ENCODE data around the gene FBXO36. TPM values are rescaled to one million over a fixed set of nuclear protein-coding genes. Genes with fewer than 3 reads are reported as not detected.

FBXO36 gene
- total and polyA plus RNA-seq, 10 of the 15 experiments (the other 5 are each of a cell fraction or from before 2014, with no cell fraction given), result 0.79 to 2.7 (median 1.3) TPM

GRCh38 chr2:229931241-229931640 is 8.9 kb downstream of the FBXO36 start:
- DNase-seq (ENCODE audit: low read depth, low spot score) (no peak), ATAC-seq (no peak), FAIRE-seq (no peak)
- RAD21 ChIA-PET (ENCODE audit: unreplicated experiment), result no interaction called here
- SMC1A ChIA-PET (ENCODE audit: uncharacterized antibody, unreplicated experiment), result interaction anchor here (0.7 to 1.0 kb wide), 2 partner anchors 33 to 57 kb away, joined by 3 read pairs; no protein-coding TSS in a partner anchor
- no peaks in the 10 kb centered on the region for H4K20me1 ChIP-seq (ENCODE audit: control insufficient read depth, insufficient read depth)
- no peak overlapping the region for H3K27ac ChIP-seq (ENCODE audit: control insufficient read depth, insufficient read depth)
- no peaks in the 10 kb centered on the region for H3K4me1 ChIP-seq (ENCODE audit: control insufficient read depth, insufficient read depth, low read length)
- no peak for TF ChIP-seq TCF12 (IDR thresholded peaks at IDR 0.05; ENCODE audit: low read depth, low read length)
- no peak for TF ChIP-seq CEBPB (IDR thresholded peaks at IDR 0.05; ENCODE audit: borderline replicate concordance in 1 of 2, low read depth in 2 of 2, low read length in 2 of 2)
- no peak for TF ChIP-seq CHD4 (IDR thresholded peaks at IDR 0.05)
- no peak for TF ChIP-seq SMAD1 (IDR thresholded peaks at IDR 0.05; ENCODE audit: low read depth, partially characterized antibody)
- TF ChIP-seq SREBF1 (IDR thresholded peaks at IDR 0.05; ENCODE audit: low read length), result no peak
- no peak for TF ChIP-seq ZSCAN29 (IDR thresholded peaks at IDR 0.05)
- no peak for TF ChIP-seq SREBF2 (IDR thresholded peaks at IDR 0.05; ENCODE audit: low read length)
- no peaks in the 10 kb centered on the region for H3K9me3 ChIP-seq (replicated peaks; ENCODE audit: control insufficient read depth, insufficient read depth, low read length)
- H2AFZ ChIP-seq (ENCODE audit: control insufficient read depth, low read depth, low read length), result no peak overlapping the region
- no peak overlapping the region for H3K9ac ChIP-seq (ENCODE audit: control insufficient read depth, insufficient read depth, low read length)
- POLR2A ChIA-PET, result no interaction called here
- no peaks in the 10 kb centered on the region for H3K27me3 ChIP-seq (replicated peaks in 1 of 2; ENCODE audit: control insufficient read depth in 2 of 2, insufficient read depth in 2 of 2, low read length in 1 of 2)
- no TSS peak for BruUV-seq (replicated peaks)
- in situ Hi-C loops (cut with MboI), result no loop called here
- H3K79me2 ChIP-seq (ENCODE audit: control insufficient read depth, insufficient read depth, low read length), result no peaks in the 10 kb centered on the region
- no peak overlapping the region for H3K4me2 ChIP-seq (ENCODE audit: control insufficient read depth, insufficient read depth)
- H3K4me3 ChIP-seq, result no peak overlapping the region
- H3K36me3 ChIP-seq (ENCODE audit: control insufficient read depth in 2 of 2, insufficient read depth in 2 of 2, low read length in 1 of 2), result no peaks in the 10 kb centered on the region
- intact Hi-C loops (cut with micrococcal nuclease; ENCODE audit: unreplicated experiment), result no loop called here
- CTCF ChIA-PET, result interaction anchor here (0.7 kb wide), 1 partner anchor 19 kb away, joined by 3 read pairs; no protein-coding TSS in a partner anchor
- 96% methylated on average over 5 of the region's 5 CpGs for WGBS (ENCODE audit: insufficient coverage, insufficient replicate concordance, low lambda C conversion rate, missing lambda C conversion rate)

- no peak overlapping the region for H3K4me2 ChIP-seq (ENCODE audit: control insufficient read depth, insufficient read depth)
- H3K79me2 ChIP-seq (ENCODE audit: control insufficient read depth, insufficient read depth, low read length), result no peaks in the 10 kb centered on the region
- no peaks in the 10 kb centered on the region for H3K4me1 ChIP-seq (ENCODE audit: control insufficient read depth, insufficient read depth, low read length)
- H3K9me3 ChIP-seq (replicated peaks; ENCODE audit: control insufficient read depth, insufficient read depth, low read length), result no peaks in the 10 kb centered on the region
- intact Hi-C loops (cut with micrococcal nuclease; ENCODE audit: unreplicated experiment), result no loop called here
- SMC1A ChIA-PET (ENCODE audit: uncharacterized antibody, unreplicated experiment), result no interaction called here
- CTCF ChIA-PET, result no interaction called here
- ATAC-seq, result no peak
- no peaks in the 10 kb centered on the region for H4K20me1 ChIP-seq (ENCODE audit: control insufficient read depth, insufficient read depth)
- RAD21 ChIA-PET (ENCODE audit: unreplicated experiment), result no interaction called here
- POLR2A ChIA-PET, result interaction anchor here (0.7 kb wide), 1 partner anchor 370 kb away, joined by 5 read pairs; no protein-coding TSS in a partner anchor
- DNase-seq (ENCODE audit: low read depth, low spot score), result no peak
- no peaks in the 10 kb centered on the region for H3K36me3 ChIP-seq (ENCODE audit: control insufficient read depth in 2 of 2, insufficient read depth in 2 of 2, low read length in 1 of 2)
- no peak for FAIRE-seq
- H3K9ac ChIP-seq (ENCODE audit: control insufficient read depth, insufficient read depth, low read length), result no peak overlapping the region
- H2AFZ ChIP-seq (ENCODE audit: control insufficient read depth, low read depth, low read length), result no peak overlapping the region
- 79% methylated on average over 4 of the region's 4 CpGs for WGBS (ENCODE audit: insufficient coverage, insufficient replicate concordance, low lambda C conversion rate, missing lambda C conversion rate)
- H3K27ac ChIP-seq (ENCODE audit: control insufficient read depth, insufficient read depth), result no peak overlapping the region
- BruUV-seq (replicated peaks), result no TSS peak
- in situ Hi-C loops (cut with MboI), result no loop called here
- no peak overlapping the region for H3K4me3 ChIP-seq
- H3K27me3 ChIP-seq (replicated peaks in 1 of 2; ENCODE audit: control insufficient read depth in 2 of 2, insufficient read depth in 2 of 2, low read length in 1 of 2), result no peaks in the 10 kb centered on the region
- TF ChIP-seq TCF12 (IDR thresholded peaks at IDR 0.05; ENCODE audit: low read depth, low read length), result no peak
- TF ChIP-seq NFYA (IDR thresholded peaks at IDR 0.05; ENCODE audit: borderline replicate concordance, low read depth, low read length), result no peak
- no peak for TF ChIP-seq BRCA1 (IDR thresholded peaks at IDR 0.05; ENCODE audit: low read depth, low read length)
Observed at GRCh38 chr2:229937537-229937936, 15.2 kb downstream of the FBXO36 start.

All from GM12878 (cell line).